H9 (cell line): ENCODE results near the gene MPC1. TPM values are rescaled to one million over a fixed set of nuclear protein-coding genes. Genes with fewer than 3 reads are reported as not detected.

Experiments
- DNase-seq: peaks from one replicate; pipeline ENCODE4 v3.0.0-alpha.2; 2017
- H2AFZ ChIP-seq: one replicate; pipeline ENCODE4 v1.6.1; 2013; ENCODE audit warnings: mild to moderate bottlenecking, low read length, control low read depth, moderate library complexity
- H2AK5ac ChIP-seq: 2 replicates; pipeline ENCODE4 v1.6.1; 2013; ENCODE audit warnings: low read length, control low read depth, mixed read lengths; ENCODE audit not compliant: insufficient read length
- H2BK120ac ChIP-seq: one replicate; pipeline ENCODE4 v1.6.1; 2013; ENCODE audit warnings: low read depth, mild to moderate bottlenecking, low read length, control low read depth, inconsistent platforms; ENCODE audit not compliant: poor library complexity, severe bottlenecking
- H2BK12ac ChIP-seq: 2 replicates; pipeline ENCODE4 v1.6.1; 2013; ENCODE audit warnings: low read length, control low read depth, mixed read lengths, low read depth; ENCODE audit not compliant: insufficient read length
- H2BK15ac ChIP-seq: 2 replicates; pipeline ENCODE4 v1.6.1; 2013; ENCODE audit warnings: low read depth, low read length, control low read depth
- H2BK20ac ChIP-seq: one replicate; pipeline ENCODE4 v1.6.1; 2013; ENCODE audit warnings: low read depth, mild to moderate bottlenecking, low read length, control low read depth, inconsistent platforms; ENCODE audit not compliant: poor library complexity, severe bottlenecking
- H2BK5ac ChIP-seq: 2 replicates; pipeline ENCODE4 v1.6.1; 2013; ENCODE audit warnings: low read length, control low read depth, mixed read lengths; ENCODE audit not compliant: insufficient read length
- H3K14ac ChIP-seq: 2 replicates; pipeline ENCODE4 v1.6.1; 2013; ENCODE audit warnings: low read length, control low read depth; ENCODE audit not compliant: insufficient read depth
- H3K18ac ChIP-seq: 2 replicates; pipeline ENCODE4 v1.6.1; 2013; ENCODE audit warnings: low read depth, mild to moderate bottlenecking, mixed read lengths, low read length, control low read depth; ENCODE audit not compliant: insufficient read length
- H3K23ac ChIP-seq: 2 replicates; pipeline ENCODE4 v1.6.1; 2013; ENCODE audit warnings: low read length, control low read depth, mixed read lengths, low read depth; ENCODE audit not compliant: insufficient read length
- H3K23me2 ChIP-seq: 2 replicates; pipeline ENCODE4 v1.6.1; 2013; ENCODE audit warnings: low read depth, mild to moderate bottlenecking, mixed read lengths, low read length, control low read depth; ENCODE audit not compliant: insufficient read length, poor library complexity, severe bottlenecking
- H3K27ac ChIP-seq: 2 replicates; pipeline ENCODE4 v1.5.1; 2013; ENCODE audit warnings: low read length, control low read depth, mixed read lengths, low read depth; ENCODE audit not compliant: insufficient read length
- H3K27me3 ChIP-seq: 2 replicates; pipeline ENCODE4 v1.6.1; 2013; ENCODE audit warnings: low read length, control low read depth, inconsistent platforms; ENCODE audit not compliant: insufficient read depth
- H3K4ac ChIP-seq: 2 replicates; pipeline ENCODE4 v1.6.1; 2013; ENCODE audit warnings: low read depth, mild to moderate bottlenecking, control low read depth, inconsistent platforms, low read length, moderate library complexity
- H3K4me1 ChIP-seq: 2 replicates; pipeline ENCODE4 v1.6.1; 2013; ENCODE audit warnings: low read length, control low read depth, inconsistent platforms; ENCODE audit not compliant: insufficient read depth
- H3K4me2 ChIP-seq: 2 replicates; pipeline ENCODE4 v1.6.1; 2013; ENCODE audit warnings: low read length, control low read depth, mixed read lengths; ENCODE audit not compliant: insufficient read length, insufficient read depth
- H3K56ac ChIP-seq: 2 replicates; pipeline ENCODE4 v1.6.1; 2013; ENCODE audit warnings: low read depth, mild to moderate bottlenecking, mixed read lengths, low read length, control low read depth; ENCODE audit not compliant: insufficient read length
- H3K79me1 ChIP-seq: 2 replicates; pipeline ENCODE4 v1.6.1; 2013; ENCODE audit warnings: low read depth, mild to moderate bottlenecking, moderate library complexity, low read length, control low read depth, inconsistent platforms; ENCODE audit not compliant: insufficient read depth, poor library complexity, severe bottlenecking
- H3K79me2 ChIP-seq: 2 replicates; pipeline ENCODE4 v1.6.1; 2013; ENCODE audit warnings: low read length, control low read depth, inconsistent platforms; ENCODE audit not compliant: insufficient read depth
- H3K9ac ChIP-seq: 2 replicates; pipeline ENCODE4 v1.6.1; 2013; ENCODE audit warnings: low read length, control low read depth, mixed read lengths; ENCODE audit not compliant: insufficient read length; ENCODE audit errors: extremely low read depth
- H3K9me3 ChIP-seq: one replicate; pipeline ENCODE4 v1.6.1; 2013; ENCODE audit warnings: low read depth, low read length, inconsistent platforms; ENCODE audit not compliant: control insufficient read depth
- H3T11ph ChIP-seq: one replicate; pipeline ENCODE4 v1.6.1; 2013; ENCODE audit warnings: mild to moderate bottlenecking, low read length, control low read depth, inconsistent platforms
- H4K20me1 ChIP-seq: one replicate; pipeline ENCODE4 v1.6.1; 2013; ENCODE audit not compliant: control insufficient read depth, insufficient read length, insufficient read depth
- H4K5ac ChIP-seq: 2 replicates; pipeline ENCODE4 v1.6.1; 2013; ENCODE audit warnings: low read depth, mild to moderate bottlenecking, mixed read lengths, low read length, control low read depth; ENCODE audit not compliant: insufficient read length
- H4K8ac ChIP-seq: replicated peaks from 2 replicates; pipeline ENCODE4 v1.6.1; 2013; ENCODE audit warnings: low read length, control low read depth, mixed read lengths, low read depth; ENCODE audit not compliant: insufficient read length
- H4K91ac ChIP-seq: 2 replicates; pipeline ENCODE4 v1.6.1; 2013; ENCODE audit warnings: low read depth, mild to moderate bottlenecking, moderate library complexity, mixed read lengths, low read length, control low read depth; ENCODE audit not compliant: insufficient read length
- H3K27ac Mint-ChIP-seq, 3 experiments: 2 replicates in 2 of 3; 3 replicates in 1 of 3; pipeline ENCODE4 v1.8.0; 2020 to 2021; ENCODE audit warnings: mixed read lengths in 3 of 3, mild to moderate bottlenecking in 1 of 3, moderate library complexity in 1 of 3
- H3K27me3 Mint-ChIP-seq: 2 replicates; pipeline ENCODE4 v1.8.0; 2021; ENCODE audit warnings: low read depth, mild to moderate bottlenecking, moderate library complexity, mixed read lengths
- H3K36me3 Mint-ChIP-seq, 3 experiments: 2 replicates in 2 of 3; 3 replicates in 1 of 3; pipeline ENCODE4 v1.8.0; 2020 to 2021; ENCODE audit warnings: low read depth in 3 of 3, mixed read lengths in 3 of 3; ENCODE audit not compliant: insufficient read depth in 1 of 3
- H3K4me1 Mint-ChIP-seq, 2 experiments: 2 replicates each; pipeline ENCODE4 v1.8.0; 2020; ENCODE audit warnings: mixed read lengths in 2 of 2
- H3K4me3 Mint-ChIP-seq, 2 experiments: 2 replicates in 1 of 2; 3 replicates in 1 of 2; pipeline ENCODE4 v1.8.0; 2020 to 2021; ENCODE audit warnings: mild to moderate bottlenecking in 2 of 2, mixed read lengths in 2 of 2, moderate library complexity in 1 of 2
- H3K9me3 Mint-ChIP-seq, 2 experiments: 2 replicates in 1 of 2; 3 replicates in 1 of 2; pipeline ENCODE4 v1.8.0; 2020; ENCODE audit warnings: mild to moderate bottlenecking in 2 of 2, mixed read lengths in 2 of 2, moderate library complexity in 1 of 2
- CTCF ChIP-seq: fragments of 200-600 bp; sonication (generic); conservative IDR thresholded peaks from 3 replicates; pipeline ENCODE4 v1.8.0; 2021; ENCODE audit warnings: antibody characterized with exemption, mild to moderate bottlenecking
- WGBS: extraction: QIAGEN DNeasy Blood & Tissue Kit; methylation state at CpG from one replicate; pipeline ENCODE4 v1.1.7; 2013; ENCODE audit warnings: missing lambda C conversion rate, low lambda C conversion rate, mixed read lengths; ENCODE audit not compliant: insufficient read length; ENCODE audit errors: extremely low coverage; 5-methylcytosine and 5-hydroxymethylcytosine counted together
- total RNA-seq: library from RNA; stranded (reverse); gene quantifications from 2 replicates; pipeline ENCODE4 v1.2.1, GENCODE V29; 2021

Gene MPC1
- total RNA-seq, 1 experiment from 2014 or later = 10.0 TPM

GRCh38 chr6:166338854-166339253 lies 43.9 kb downstream of the MPC1 start:
- H2AFZ ChIP-seq = no peak overlapping the region

More at GRCh38 chr6:166338854-166339253, 43.9 kb downstream of the MPC1 start:
- H3K36me3 Mint-ChIP-seq = peaks cover 14 to 40% (median 19%) of the 10 kb centered on the region in 3 experiments
- H3K4me1 Mint-ChIP-seq = peaks cover 8 to 14% of the 10 kb centered on the region in 2 experiments
- Histone ChIP-seq H2BK120ac (no peak overlapping the region), H3K79me2 (peaks cover 51% of the 10 kb centered on the region), H3K18ac (no peak overlapping the region), H4K8ac (no peak overlapping the region), H2AK5ac (no peak overlapping the region), H4K20me1 (no peaks in the 10 kb centered on the region), H3K14ac (no peak overlapping the region), H3K4me2 (no peak overlapping the region), H3K27me3 (no peaks in the 10 kb centered on the region), H2BK12ac (no peak overlapping the region), H4K91ac (no peak overlapping the region), H3K4ac (no peak overlapping the region), H3K56ac (no peak overlapping the region), H3K9me3 (no peaks in the 10 kb centered on the region), H2BK5ac (no peak overlapping the region), H3K9ac (no peak overlapping the region), H2BK15ac (no peak overlapping the region), H3K23ac (no peak overlapping the region), H4K5ac (no peak overlapping the region), H2BK20ac (no peak overlapping the region), H3T11ph (no peak overlapping the region), H3K23me2 (peaks cover 8% of the 10 kb centered on the region), H3K27ac (no peak overlapping the region), H3K4me1 (peaks cover 5% of the 10 kb centered on the region; the same call in 1 of the 2 replicates), H3K79me1 (peaks cover 30% of the 10 kb centered on the region)
- DNase-seq = no peak
- no peaks in the 10 kb centered on the region for H3K27me3 Mint-ChIP-seq
- no peak overlapping the region for H3K4me3 Mint-ChIP-seq
- no peak overlapping the region for H3K27ac Mint-ChIP-seq
- no CpG with 5 or more reads among the region's 9 CpGs for WGBS
- no peak for TF ChIP-seq CTCF
- H3K9me3 Mint-ChIP-seq = no peaks in the 10 kb centered on the region; a peak in 1 of 5 replicates
